HepG2 (cell line): Measurements from ENCODE around the gene LAMA5. TPM values are rescaled to one million over a fixed set of nuclear protein-coding genes. Genes with fewer than 3 reads are reported as not detected.
A peak's percentile ranks its signal among the peaks of the same experiment; 100 is the strongest.

Source experiments
- KAT8 ChIP-seq: IDR thresholded peaks from 2 replicates; pipeline ENCODE4 v1.6.1; 2016; ENCODE audit warnings: missing genetic modification reagents, missing compliant biosample characterization
- NFYB ChIP-seq: sonication (generic); formaldehyde crosslinking; IDR thresholded peaks from 2 replicates; pipeline ENCODE4 v1.4.0; 2020; ENCODE audit warnings: missing genetic modification reagents
- PHF8 ChIP-seq: sonication (generic); formaldehyde crosslinking; IDR thresholded peaks from 2 replicates; pipeline ENCODE4 v1.5.0; 2020; ENCODE audit warnings: missing genetic modification reagents
- TOPORS ChIP-seq: sonication (generic); formaldehyde crosslinking; IDR thresholded peaks from 2 replicates; pipeline ENCODE4 v1.8.0; 2023; ENCODE audit warnings: mild to moderate bottlenecking, missing genetic modification reagents
- ZNF180 ChIP-seq: sonication (generic); formaldehyde crosslinking; IDR thresholded peaks from 2 replicates; pipeline ENCODE4 v1.4.0; 2020; ENCODE audit warnings: low read depth, missing genetic modification reagents, borderline replicate concordance
- ZNF225 ChIP-seq: sonication (generic); formaldehyde crosslinking; IDR thresholded peaks from 2 replicates; pipeline ENCODE4 v1.4.0; 2020; ENCODE audit warnings: mild to moderate bottlenecking, missing genetic modification reagents
- ZNF230 ChIP-seq: sonication (generic); formaldehyde crosslinking; IDR thresholded peaks from 2 replicates; pipeline ENCODE4 v1.4.0; 2020; ENCODE audit warnings: mild to moderate bottlenecking, missing genetic modification reagents
- ZNF3 ChIP-seq: IDR thresholded peaks from 2 replicates; pipeline ENCODE4 v1.7.0; 2017; ENCODE audit warnings: inconsistent platforms
- ZNF33B ChIP-seq: sonication (generic); formaldehyde crosslinking; IDR thresholded peaks from 2 replicates; pipeline ENCODE4 v1.5.1; 2020; ENCODE audit warnings: mild to moderate bottlenecking, missing genetic modification reagents
- ZNF382 ChIP-seq: sonication (generic); formaldehyde crosslinking; IDR thresholded peaks from 2 replicates; pipeline ENCODE4 v1.5.0; 2020; ENCODE audit warnings: missing genetic modification reagents, mild to moderate bottlenecking, borderline replicate concordance
- ZNF670 ChIP-seq: sonication (generic); formaldehyde crosslinking; IDR thresholded peaks from 2 replicates; pipeline ENCODE4 v1.8.0; 2022; ENCODE audit warnings: mild to moderate bottlenecking, missing genetic modification reagents, borderline replicate concordance
- ZNF7 ChIP-seq: IDR thresholded peaks from 2 replicates; pipeline ENCODE4 v1.6.1; 2016; ENCODE audit warnings: missing biosample characterization, missing genetic modification reagents
- polyA plus RNA-seq, 8 experiments: library from polyadenylated mRNA; depleted of rRNA in 3 of 8; stranded (reverse) in 7 of 8; unstranded in 1 of 8; fragments of >200 nt; fragmentation: Illumina TruSeq in 4 of 8; extraction: Trizol in 4 of 8; gene quantifications; 2 replicates each; pipeline versions ENCODE4 v1.2.1 to v1.2.3, GENCODE V29; 2011 to 2016; ENCODE audit warnings: low read depth in 4 of 8, missing spikeins in 1 of 8, mixed read lengths in 1 of 8; ENCODE audit not compliant: insufficient read depth in 1 of 8
- total RNA-seq, 5 experiments: library from RNA; depleted of rRNA; stranded (reverse); fragments of >200 nt; fragmentation: Illumina TruSeq; extraction: Trizol; gene quantifications; 2 replicates each; pipeline ENCODE4 v1.2.3, GENCODE V29; 2016; ENCODE audit warnings: low read depth in 1 of 5
- TF ChIP-seq, protein P1 (sequence below): sonication (generic); formaldehyde crosslinking; IDR thresholded peaks from 2 replicates; pipeline ENCODE4 v1.5.0; 2020; ENCODE audit warnings: missing genetic modification reagents, mild to moderate bottlenecking, borderline replicate concordance
- TF ChIP-seq, protein P2 (sequence below): sonication (generic); formaldehyde crosslinking; conservative IDR thresholded peaks from 2 replicates; pipeline ENCODE4 v1.4.0; 2020; ENCODE audit warnings: missing genetic modification reagents
- TF ChIP-seq, protein P3 (sequence below): sonication (generic); formaldehyde crosslinking; IDR thresholded peaks from 2 replicates; pipeline ENCODE4 v1.5.0; 2020; ENCODE audit warnings: mild to moderate bottlenecking, missing genetic modification reagents, moderate library complexity
- TF ChIP-seq, protein P4 (sequence below): sonication (generic); formaldehyde crosslinking; IDR thresholded peaks from 2 replicates; pipeline ENCODE4 v1.4.0; 2020; ENCODE audit warnings: mild to moderate bottlenecking, missing genetic modification reagents, borderline replicate concordance
- TF ChIP-seq, protein P5 (sequence below): sonication (generic); formaldehyde crosslinking; conservative IDR thresholded peaks from 2 replicates; pipeline ENCODE4 v1.8.0; 2022; ENCODE audit warnings: missing genetic modification reagents

The LAMA5 gene
- total and polyA plus RNA-seq, 2 of the 13 experiments (the other 11 are each of a cell fraction or from before 2014, with no cell fraction given): 21.0 to 44.7 TPM

DNA sequence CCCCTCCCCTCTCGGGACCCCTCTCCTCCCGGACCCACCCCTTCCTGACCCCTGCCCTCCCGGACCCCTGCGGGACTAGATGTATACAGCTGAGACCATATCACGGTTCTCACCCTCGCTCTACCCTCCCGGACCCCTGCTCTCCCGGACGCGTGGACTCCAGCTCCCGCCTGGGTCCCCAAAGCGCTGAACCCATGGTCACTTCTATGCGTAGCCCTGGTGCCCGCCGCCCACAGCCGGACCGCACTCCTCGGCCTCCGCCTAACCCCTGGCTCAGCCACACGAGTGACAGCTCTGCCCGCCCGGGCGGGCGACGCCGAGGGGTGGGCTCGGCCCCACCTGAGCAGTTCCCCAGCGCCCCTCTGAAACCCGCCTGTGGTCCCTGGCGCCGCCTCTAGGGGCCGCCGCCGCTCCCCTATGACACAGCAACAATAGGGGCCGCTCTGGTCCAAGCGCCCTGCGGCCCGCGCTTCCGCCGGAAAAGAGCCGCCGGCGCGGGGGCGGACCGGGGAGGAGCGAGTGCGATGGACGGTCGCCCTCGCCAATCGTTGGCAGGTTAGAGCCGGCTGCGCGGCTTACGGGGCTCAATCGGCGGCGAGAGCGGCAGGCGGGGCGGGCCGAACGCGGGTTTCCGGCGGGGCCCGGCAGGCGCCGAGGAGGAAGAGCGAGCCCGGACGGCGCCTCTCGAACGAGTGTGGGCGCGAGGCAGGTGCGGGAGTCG is 64.6 kb downstream of the LAMA5 start, which contains the start of gene ADRM1 (continued):
- TF ChIP-seq, protein P1, sequence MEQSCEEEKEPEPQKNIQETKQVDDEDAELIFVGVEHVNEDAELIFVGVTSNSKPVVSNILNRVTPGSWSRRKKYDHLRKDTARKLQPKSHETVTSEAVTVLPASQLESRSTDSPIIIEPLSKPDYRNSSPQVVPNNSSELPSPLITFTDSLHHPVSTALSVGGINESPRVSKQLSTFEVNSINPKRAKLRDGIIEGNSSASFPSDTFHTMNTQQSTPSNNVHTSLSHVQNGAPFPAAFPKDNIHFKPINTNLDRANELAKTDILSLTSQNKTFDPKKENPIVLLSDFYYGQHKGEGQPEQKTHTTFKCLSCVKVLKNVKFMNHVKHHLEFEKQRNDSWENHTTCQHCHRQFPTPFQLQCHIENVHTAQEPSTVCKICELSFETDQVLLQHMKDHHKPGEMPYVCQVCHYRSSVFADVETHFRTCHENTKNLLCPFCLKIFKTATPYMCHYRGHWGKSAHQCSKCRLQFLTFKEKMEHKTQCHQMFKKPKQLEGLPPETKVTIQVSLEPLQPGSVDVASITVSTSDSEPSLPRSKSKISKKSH: no peak
- TF ChIP-seq ZNF230 (CRISPR knock-in tag) (no peak), ZNF670 (CRISPR knock-in tag) (0 out of 2 replicates have a peak, but pooled peaks have one; percentile 75), ZNF33B (CRISPR knock-in tag) (no peak), ZNF180 (CRISPR knock-in tag) (no peak), NFYB (CRISPR knock-in tag) (peak; percentile 97), ZNF382 (CRISPR knock-in tag) (no peak), ZNF225 (CRISPR knock-in tag) (no peak; the same call in 1 of the 2 replicates), KAT8 (CRISPR knock-in tag) (peak; percentile 98), ZNF3 (CRISPR knock-in tag) (no peak), TOPORS (CRISPR knock-in tag) (peak; percentile 30; the same call in 1 of the 2 replicates), PHF8 (peak; percentile 74), ZNF7 (CRISPR knock-in tag) (no peak)
- TF ChIP-seq, protein P2, sequence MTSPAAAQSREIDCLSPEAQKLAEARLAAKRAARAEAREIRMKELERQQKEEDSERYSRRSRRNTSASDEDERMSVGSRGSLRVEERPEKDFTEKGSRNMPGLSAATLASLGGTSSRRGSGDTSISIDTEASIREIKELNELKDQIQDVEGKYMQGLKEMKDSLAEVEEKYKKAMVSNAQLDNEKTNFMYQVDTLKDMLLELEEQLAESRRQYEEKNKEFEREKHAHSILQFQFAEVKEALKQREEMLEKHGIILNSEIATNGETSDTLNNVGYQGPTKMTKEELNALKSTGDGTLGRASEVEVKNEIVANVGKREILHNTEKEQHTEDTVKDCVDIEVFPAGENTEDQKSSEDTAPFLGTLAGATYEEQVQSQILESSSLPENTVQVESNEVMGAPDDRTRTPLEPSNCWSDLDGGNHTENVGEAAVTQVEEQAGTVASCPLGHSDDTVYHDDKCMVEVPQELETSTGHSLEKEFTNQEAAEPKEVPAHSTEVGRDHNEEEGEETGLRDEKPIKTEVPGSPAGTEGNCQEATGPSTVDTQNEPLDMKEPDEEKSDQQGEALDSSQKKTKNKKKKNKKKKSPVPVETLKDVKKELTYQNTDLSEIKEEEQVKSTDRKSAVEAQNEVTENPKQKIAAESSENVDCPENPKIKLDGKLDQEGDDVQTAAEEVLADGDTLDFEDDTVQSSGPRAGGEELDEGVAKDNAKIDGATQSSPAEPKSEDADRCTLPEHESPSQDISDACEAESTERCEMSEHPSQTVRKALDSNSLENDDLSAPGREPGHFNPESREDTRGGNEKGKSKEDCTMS (CRISPR knock-in tag): no peak
- TF ChIP-seq, protein P3, sequence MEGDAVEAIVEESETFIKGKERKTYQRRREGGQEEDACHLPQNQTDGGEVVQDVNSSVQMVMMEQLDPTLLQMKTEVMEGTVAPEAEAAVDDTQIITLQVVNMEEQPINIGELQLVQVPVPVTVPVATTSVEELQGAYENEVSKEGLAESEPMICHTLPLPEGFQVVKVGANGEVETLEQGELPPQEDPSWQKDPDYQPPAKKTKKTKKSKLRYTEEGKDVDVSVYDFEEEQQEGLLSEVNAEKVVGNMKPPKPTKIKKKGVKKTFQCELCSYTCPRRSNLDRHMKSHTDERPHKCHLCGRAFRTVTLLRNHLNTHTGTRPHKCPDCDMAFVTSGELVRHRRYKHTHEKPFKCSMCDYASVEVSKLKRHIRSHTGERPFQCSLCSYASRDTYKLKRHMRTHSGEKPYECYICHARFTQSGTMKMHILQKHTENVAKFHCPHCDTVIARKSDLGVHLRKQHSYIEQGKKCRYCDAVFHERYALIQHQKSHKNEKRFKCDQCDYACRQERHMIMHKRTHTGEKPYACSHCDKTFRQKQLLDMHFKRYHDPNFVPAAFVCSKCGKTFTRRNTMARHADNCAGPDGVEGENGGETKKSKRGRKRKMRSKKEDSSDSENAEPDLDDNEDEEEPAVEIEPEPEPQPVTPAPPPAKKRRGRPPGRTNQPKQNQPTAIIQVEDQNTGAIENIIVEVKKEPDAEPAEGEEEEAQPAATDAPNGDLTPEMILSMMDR (CRISPR knock-in tag): peak; percentile 98
- TF ChIP-seq, protein P4, sequence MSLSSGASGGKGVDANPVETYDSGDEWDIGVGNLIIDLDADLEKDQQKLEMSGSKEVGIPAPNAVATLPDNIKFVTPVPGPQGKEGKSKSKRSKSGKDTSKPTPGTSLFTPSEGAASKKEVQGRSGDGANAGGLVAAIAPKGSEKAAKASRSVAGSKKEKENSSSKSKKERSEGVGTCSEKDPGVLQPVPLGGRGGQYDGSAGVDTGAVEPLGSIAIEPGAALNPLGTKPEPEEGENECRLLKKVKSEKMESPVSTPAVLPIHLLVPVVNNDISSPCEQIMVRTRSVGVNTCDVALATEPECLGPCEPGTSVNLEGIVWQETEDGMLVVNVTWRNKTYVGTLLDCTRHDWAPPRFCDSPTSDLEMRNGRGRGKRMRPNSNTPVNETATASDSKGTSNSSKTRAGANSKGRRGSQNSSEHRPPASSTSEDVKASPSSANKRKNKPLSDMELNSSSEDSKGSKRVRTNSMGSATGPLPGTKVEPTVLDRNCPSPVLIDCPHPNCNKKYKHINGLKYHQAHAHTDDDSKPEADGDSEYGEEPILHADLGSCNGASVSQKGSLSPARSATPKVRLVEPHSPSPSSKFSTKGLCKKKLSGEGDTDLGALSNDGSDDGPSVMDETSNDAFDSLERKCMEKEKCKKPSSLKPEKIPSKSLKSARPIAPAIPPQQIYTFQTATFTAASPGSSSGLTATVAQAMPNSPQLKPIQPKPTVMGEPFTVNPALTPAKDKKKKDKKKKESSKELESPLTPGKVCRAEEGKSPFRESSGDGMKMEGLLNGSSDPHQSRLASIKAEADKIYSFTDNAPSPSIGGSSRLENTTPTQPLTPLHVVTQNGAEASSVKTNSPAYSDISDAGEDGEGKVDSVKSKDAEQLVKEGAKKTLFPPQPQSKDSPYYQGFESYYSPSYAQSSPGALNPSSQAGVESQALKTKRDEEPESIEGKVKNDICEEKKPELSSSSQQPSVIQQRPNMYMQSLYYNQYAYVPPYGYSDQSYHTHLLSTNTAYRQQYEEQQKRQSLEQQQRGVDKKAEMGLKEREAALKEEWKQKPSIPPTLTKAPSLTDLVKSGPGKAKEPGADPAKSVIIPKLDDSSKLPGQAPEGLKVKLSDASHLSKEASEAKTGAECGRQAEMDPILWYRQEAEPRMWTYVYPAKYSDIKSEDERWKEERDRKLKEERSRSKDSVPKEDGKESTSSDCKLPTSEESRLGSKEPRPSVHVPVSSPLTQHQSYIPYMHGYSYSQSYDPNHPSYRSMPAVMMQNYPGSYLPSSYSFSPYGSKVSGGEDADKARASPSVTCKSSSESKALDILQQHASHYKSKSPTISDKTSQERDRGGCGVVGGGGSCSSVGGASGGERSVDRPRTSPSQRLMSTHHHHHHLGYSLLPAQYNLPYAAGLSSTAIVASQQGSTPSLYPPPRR (CRISPR knock-in tag): no peak
- TF ChIP-seq, protein P5, sequence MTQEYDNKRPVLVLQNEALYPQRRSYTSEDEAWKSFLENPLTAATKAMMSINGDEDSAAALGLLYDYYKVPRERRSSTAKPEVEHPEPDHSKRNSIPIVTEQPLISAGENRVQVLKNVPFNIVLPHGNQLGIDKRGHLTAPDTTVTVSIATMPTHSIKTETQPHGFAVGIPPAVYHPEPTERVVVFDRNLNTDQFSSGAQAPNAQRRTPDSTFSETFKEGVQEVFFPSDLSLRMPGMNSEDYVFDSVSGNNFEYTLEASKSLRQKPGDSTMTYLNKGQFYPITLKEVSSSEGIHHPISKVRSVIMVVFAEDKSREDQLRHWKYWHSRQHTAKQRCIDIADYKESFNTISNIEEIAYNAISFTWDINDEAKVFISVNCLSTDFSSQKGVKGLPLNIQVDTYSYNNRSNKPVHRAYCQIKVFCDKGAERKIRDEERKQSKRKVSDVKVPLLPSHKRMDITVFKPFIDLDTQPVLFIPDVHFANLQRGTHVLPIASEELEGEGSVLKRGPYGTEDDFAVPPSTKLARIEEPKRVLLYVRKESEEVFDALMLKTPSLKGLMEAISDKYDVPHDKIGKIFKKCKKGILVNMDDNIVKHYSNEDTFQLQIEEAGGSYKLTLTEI (CRISPR knock-in tag): no peak
